Vagina (tissue), 2 donors: Measurements from ENCODE around the gene NPTX1.

Experiments
- CTCF ChIP-seq, 3 experiments: fragments of 450-650 bp in 2 of 3; fragments of 200-600 bp in 1 of 3; sonication (generic) in 1 of 3; IDR thresholded peaks; one replicate each; pipeline ENCODE4 v1.5.1; 2017 to 2019; ENCODE audit warnings: antibody characterized with exemption in 3 of 3, mild to moderate bottlenecking in 2 of 3, moderate library complexity in 2 of 3
- POLR2A ChIP-seq, 2 donors: fragments of 450-650 bp; IDR thresholded peaks; one replicate each; pipeline ENCODE4 v1.6.1; 2017; ENCODE audit warnings: antibody characterized with exemption in 2 of 2, mild to moderate bottlenecking in 2 of 2, moderate library complexity in 2 of 2
- POLR2AphosphoS5 ChIP-seq, 2 donors: sonication (generic); formaldehyde crosslinking; IDR thresholded peaks; one replicate each; pipeline ENCODE4 v1.9.0; 2017; ENCODE audit warnings: antibody characterized with exemption in 2 of 2, mild to moderate bottlenecking in 2 of 2, low read depth in 1 of 2; ENCODE audit not compliant: insufficient read depth in 1 of 2

- TF ChIP-seq CTCF (IDR thresholded peaks at IDR 0.05): no peak
- TF ChIP-seq POLR2A (IDR thresholded peaks at IDR 0.05): no peak
- TF ChIP-seq POLR2AphosphoS5 (IDR thresholded peaks at IDR 0.05; ENCODE audit: insufficient read depth in 1 of 2, low read depth in 1 of 2): no peak
These were observed 22.6 kb upstream of the NPTX1 start for GRCh38 chr17:80498920-80499410.
